ENCODE data around the gene TENM3.

Gene TENM3

DNA sequence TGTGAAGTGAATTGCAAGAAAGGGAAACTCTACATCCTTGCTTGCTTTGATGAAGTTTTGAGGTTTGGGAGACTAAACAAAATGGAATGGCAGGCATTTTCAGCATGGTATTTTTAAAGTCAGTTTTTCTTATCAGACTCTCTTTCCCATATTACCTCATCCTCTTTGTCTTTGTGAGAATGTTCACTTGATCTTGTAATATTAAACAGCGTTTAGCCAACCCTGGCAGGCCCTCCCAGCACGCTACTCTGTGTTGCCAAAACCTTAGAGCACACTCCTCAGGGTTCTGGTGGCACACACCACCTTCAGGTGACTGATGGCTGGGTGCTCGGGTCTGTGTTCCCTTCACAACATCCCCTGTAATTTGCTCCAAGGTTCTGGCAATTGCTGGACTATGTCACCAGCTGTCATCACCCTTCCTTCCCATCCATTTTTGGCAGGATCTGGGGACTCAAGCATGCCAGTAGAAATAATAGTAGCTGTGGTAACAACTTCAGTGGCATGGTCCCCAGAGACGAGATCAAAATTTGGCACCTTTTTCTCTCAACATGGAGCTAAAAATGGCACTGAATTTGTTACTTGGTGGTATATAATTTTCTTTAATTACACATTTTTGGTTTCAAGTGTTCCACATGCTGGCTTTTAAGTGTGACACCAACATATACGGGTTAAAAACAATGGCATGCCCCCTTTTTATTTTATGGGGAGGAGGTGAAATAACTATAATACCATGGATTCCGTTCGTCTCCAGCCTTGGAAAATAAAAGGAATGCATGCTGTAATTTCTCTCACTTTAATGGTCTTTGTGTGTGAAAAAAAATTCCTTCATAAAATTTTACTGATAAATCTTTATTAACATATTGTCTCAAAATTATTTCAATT lies 400.8 kb downstream of the TENM3 start:
- no peak overlapping the region for H3K4me3 ChIP-seq (ENCODE audit: low read depth, low read length)
- TF ChIP-seq, protein P1, sequence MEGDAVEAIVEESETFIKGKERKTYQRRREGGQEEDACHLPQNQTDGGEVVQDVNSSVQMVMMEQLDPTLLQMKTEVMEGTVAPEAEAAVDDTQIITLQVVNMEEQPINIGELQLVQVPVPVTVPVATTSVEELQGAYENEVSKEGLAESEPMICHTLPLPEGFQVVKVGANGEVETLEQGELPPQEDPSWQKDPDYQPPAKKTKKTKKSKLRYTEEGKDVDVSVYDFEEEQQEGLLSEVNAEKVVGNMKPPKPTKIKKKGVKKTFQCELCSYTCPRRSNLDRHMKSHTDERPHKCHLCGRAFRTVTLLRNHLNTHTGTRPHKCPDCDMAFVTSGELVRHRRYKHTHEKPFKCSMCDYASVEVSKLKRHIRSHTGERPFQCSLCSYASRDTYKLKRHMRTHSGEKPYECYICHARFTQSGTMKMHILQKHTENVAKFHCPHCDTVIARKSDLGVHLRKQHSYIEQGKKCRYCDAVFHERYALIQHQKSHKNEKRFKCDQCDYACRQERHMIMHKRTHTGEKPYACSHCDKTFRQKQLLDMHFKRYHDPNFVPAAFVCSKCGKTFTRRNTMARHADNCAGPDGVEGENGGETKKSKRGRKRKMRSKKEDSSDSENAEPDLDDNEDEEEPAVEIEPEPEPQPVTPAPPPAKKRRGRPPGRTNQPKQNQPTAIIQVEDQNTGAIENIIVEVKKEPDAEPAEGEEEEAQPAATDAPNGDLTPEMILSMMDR (IDR thresholded peaks at IDR 0.05; ENCODE audit: low read depth, low read length) = no peak

DNA sequence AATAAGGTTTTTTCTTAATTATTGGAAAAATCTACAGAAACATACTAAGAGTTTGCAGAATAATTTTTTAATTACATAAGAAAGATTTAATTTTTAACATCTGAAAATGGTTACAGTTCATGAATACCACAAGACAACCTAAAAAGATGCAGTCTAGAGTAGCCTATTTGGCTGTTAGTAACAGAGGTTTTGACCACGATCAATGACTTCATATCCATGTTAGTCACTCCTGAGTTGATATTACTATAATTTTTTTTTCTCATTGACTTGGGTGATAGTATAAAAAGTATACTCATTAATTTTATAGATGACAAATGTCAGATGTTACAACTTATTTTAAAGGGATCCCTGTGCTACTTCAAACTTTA lies 401.5 kb downstream of the TENM3 start:
- H3K4me3 ChIP-seq (ENCODE audit: low read depth, low read length) = no peak overlapping the region

DNA sequence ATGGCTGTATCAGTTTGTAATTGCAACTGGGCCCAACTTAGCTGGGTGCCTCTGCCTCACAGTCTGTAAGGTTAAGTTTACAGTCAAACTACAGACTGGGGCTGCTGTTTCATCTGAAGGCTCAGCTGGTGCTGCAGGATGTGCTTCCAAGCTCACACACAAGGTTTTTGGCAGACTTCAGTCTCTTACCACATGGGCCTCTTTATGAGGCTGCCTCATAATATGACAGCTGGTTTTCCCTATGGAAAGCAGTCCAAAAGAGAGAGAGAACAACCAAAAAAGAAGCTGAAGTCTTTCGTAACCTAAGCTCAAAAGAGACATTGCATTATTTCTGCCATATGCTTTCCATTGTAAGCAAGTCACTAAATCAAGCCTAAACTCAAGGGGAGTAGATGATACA lies 402.3 kb downstream of the TENM3 start:
- TF ChIP-seq, protein P1 (IDR thresholded peaks at IDR 0.05; ENCODE audit: low read depth, low read length) = no peak
- no peak overlapping the region for H3K4me3 ChIP-seq (ENCODE audit: low read depth, low read length)

More for the DNA sequence above, 401.5 kb downstream of the TENM3 start:
- TF ChIP-seq, protein P1 (IDR thresholded peaks at IDR 0.05; ENCODE audit: low read depth, low read length) = no peak

DNA sequence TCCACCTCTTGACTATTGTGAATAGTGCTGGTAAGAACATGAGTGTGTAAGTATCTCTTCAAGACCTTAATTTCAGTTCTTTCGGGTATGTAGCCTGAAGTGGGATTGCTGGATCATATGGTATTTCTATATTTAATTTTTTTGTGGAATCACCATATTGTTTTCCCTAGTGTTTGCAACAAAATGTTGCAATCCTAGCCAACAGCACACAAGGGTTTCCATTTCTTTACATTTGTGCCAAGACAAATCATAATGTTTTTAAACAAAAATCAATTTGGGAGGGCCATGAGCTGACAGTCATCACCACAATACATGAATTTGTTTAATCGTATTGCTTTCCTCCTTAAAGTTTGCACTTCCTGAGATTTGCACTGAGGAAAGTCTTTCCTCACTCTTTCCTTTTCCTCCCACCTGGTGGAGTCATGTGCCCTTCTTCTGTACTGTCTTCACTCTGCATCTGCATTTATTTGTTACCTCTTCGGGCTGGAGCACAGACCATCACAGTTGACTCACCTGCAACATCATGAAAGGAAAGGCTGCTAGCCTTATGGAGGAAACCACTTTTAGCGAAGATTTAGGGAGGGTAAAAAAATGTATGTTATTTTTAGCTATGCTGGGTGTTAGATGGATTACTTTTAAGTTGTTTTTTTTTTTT lies 404.6 kb downstream of the TENM3 start:
- H3K4me3 ChIP-seq (ENCODE audit: low read depth, low read length) = no peak overlapping the region
- TF ChIP-seq, protein P1 (IDR thresholded peaks at IDR 0.05; ENCODE audit: low read depth, low read length) = no peak

DNA sequence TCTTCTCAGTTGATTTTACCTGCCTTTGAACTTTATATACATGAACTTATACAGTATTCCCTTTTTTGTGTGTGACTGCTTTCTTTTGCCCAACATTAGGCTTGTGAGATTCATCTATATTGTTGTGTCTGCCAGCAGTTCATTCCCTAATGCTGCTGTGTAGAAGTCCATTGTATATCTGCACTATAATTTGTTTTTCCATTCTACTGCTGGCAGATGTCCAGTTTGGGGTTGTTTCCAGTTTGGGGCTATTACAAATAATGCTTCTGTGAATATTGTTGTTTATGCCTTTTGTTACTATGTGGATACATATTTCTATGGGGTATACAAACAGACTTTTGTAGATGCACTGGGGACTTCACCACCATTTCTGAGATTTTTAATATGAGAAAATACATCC lies 405.6 kb downstream of the TENM3 start:
- no peak overlapping the region for H3K4me3 ChIP-seq (ENCODE audit: low read depth, low read length)
- TF ChIP-seq, protein P1 (IDR thresholded peaks at IDR 0.05; ENCODE audit: low read depth, low read length) = no peak

DNA sequence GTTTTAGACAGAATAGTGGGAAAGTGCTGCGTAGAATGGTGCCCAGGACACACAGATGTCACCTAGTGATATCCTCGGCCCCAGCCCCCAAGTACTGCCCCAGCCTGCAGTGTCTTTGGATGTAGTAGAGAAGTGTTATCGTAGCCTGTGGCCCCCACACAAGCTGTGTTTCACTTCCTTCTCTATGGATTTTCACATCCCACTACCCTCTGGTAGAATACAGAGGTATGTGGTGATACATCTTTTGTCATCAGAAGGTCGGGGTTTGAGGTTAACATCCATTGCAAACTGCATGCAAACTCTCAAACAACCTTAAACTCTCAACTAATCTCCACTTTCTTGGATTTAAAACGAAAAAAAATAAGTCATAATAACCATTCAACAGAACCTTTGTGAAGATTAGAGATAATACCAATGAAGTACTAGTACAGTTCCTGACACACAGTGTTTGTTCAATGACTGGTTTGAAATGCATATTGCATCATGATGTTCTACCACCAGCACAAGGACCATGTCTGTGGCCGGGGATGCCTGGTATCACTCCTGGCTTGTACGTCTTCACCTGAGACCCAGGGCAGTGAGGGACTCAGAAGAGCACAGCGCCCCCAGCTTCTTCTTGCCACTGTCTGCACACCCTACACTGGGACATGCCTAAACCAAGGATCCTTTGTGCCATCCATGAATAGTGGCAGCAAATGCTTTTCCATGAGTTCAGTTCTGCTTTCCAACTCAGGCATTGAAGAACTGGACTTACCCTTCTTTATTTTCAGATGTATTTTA lies 406.7 kb downstream of the TENM3 start:
- no peak overlapping the region for H3K4me3 ChIP-seq (ENCODE audit: low read depth, low read length)
- TF ChIP-seq, protein P1 (IDR thresholded peaks at IDR 0.05; ENCODE audit: low read depth, low read length) = no peak
